Body of pancreas (tissue), 4 donors: ENCODE data around the gene SUN5.

Source experiments
- POLR2A ChIP-seq, 3 donors: fragments of 450-650 bp; IDR thresholded peaks; one replicate each; pipeline ENCODE4 v1.6.1; 2016; ENCODE audit warnings: antibody characterized with exemption in 3 of 3, mild to moderate bottlenecking in 2 of 3
- TF ChIP-seq, protein P1 (sequence below), 7 experiments: fragments of 450-650 bp in 4 of 7; fragments of 200-600 bp in 3 of 7; sonication (generic) in 3 of 7; IDR thresholded peaks; one replicate each; pipeline ENCODE4 v1.5.1; 2016 to 2019; ENCODE audit warnings: antibody characterized with exemption in 7 of 7

DNA sequence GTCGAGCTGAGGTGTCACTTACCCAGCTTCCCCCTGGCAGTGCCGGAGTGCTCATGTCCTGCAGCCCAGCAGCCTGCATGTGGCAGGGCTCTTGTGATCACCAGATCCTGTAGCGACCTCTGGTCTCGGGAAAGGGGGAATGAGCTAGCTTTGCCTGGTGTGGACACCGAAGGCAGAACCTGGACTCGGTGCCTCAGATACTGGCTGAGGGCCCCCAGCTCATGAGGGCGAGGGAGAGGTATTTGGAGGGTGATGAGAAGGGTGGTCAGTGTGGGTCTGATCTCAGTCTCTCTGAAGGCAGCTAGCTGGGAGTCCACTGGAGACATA lies 26.3 kb downstream of the SUN5 start:
- TF ChIP-seq, protein P1, sequence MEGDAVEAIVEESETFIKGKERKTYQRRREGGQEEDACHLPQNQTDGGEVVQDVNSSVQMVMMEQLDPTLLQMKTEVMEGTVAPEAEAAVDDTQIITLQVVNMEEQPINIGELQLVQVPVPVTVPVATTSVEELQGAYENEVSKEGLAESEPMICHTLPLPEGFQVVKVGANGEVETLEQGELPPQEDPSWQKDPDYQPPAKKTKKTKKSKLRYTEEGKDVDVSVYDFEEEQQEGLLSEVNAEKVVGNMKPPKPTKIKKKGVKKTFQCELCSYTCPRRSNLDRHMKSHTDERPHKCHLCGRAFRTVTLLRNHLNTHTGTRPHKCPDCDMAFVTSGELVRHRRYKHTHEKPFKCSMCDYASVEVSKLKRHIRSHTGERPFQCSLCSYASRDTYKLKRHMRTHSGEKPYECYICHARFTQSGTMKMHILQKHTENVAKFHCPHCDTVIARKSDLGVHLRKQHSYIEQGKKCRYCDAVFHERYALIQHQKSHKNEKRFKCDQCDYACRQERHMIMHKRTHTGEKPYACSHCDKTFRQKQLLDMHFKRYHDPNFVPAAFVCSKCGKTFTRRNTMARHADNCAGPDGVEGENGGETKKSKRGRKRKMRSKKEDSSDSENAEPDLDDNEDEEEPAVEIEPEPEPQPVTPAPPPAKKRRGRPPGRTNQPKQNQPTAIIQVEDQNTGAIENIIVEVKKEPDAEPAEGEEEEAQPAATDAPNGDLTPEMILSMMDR (IDR thresholded peaks at IDR 0.05), result no peak
- TF ChIP-seq POLR2A (IDR thresholded peaks at IDR 0.05), result no peak
